GM19239 (cell line): Measurements from ENCODE around the gene OLR1.

ENCODE experiments used
- DNase-seq: peaks from one replicate; pipeline ENCODE4 v3.0.0; 2011; ENCODE audit warnings: low spot score; ENCODE audit not compliant: insufficient read length
- FAIRE-seq: peaks from 2 replicates; lab custom pipeline; 2011; peaks lifted over from hg19 to GRCh38; lab: Jason Lieb, UNC

Gene OLR1

DNA sequence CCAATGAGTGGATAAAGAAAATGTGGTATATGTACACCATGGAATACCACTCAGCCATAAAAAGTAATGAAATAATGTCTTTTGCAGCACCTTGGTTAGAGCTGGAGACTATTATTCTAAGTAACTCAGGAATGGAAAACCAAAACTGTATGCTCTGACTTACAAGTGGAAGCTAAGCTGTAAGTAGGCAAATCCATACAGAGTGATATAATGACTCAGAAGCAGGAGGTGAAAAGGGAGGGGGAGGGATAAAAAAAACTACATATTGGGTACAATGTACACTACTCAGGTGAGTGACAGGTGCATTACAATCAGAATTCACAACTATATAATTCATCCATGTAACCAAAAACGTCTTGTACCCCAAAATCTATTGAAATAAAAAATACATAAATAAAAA lies 58.0 kb downstream of the OLR1 start:
- FAIRE-seq (no peak), DNase-seq (no peak)

DNA sequence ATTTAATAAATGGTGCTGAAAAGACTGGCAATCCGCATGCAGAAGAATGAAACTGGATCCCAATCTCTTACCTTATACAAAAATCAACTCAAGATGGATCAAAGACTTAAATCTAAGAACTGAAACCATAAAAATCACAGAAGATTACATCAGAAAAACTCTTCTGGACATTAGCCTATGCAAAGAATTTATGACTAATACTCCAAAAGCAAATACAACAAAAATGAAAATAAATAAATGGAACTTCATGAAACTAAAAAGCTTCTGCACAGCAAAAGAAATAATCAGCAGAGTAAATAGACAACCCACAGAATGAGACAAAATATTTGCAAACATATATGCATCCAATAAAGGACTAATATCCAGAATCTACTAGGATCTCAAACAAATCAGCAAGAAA lies 58.9 kb downstream of the OLR1 start:
- FAIRE-seq (no peak), DNase-seq (no peak)

DNA sequence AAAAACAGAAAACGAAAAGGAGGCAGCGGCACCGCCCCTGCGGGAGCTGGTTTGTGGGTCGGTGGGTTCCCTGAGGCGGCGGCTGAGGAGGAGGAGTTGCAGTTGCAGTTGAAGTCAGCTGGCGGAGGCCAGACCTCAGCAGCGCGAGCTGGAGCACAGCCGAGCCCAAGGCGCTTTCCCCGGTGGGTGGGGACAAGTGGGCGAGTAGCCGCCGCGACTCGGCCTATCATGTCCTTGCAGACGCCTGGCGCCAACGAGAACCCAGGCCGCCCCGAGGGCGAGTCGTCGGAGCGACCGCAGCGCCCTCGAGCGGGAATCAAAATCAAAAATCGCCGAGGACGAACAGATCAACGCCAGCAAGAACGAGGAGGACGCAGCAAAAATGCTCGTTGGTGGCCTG lies 60.5 kb downstream of the OLR1 start:
- no peak for DNase-seq
- no peak for FAIRE-seq

DNA sequence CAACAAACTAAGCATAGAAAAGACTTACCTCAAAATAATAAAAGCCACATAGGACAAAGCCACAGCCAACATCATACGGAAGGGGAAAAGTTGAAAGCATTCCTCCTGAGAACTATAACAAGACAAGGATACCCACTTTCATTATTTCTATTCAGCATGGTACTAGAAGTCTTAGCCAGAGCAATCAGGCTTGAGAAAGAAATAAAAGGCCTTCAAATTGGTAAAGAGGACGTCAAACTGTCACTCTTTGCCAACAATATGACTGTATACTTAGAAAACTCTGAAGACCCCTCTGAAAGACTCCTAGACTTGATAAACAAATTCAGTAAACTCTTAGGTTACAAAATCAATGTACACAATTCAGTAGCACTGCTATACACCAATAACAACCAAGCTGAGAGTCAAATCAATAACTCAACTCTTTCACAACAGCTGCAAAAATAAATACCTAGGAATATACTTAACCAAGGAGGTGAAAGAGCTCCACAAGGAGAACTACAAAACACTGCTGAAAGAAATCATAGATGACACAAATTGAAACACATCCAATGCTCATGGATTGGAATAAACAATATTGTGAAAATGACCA lies 61.6 kb downstream of the OLR1 start:
- FAIRE-seq, result no peak
- no peak for DNase-seq
